ENCODE results near the gene PXK.

PXK gene

GRCh38 chr3:58470363-58471024 lies 137.8 kb downstream of the PXK start:
- no peak for FAIRE-seq

GRCh38 chr3:58471025-58471887 lies 138.6 kb downstream of the PXK start:
- no peak for FAIRE-seq

GRCh38 chr3:58473275-58473674 lies 140.6 kb downstream of the PXK start:
- FAIRE-seq = no peak

GRCh38 chr3:58474348-58474911 lies 141.7 kb downstream of the PXK start:
- FAIRE-seq = no peak

GRCh38 chr3:58474967-58475578 lies 142.4 kb downstream of the PXK start:
- FAIRE-seq = no peak
